HG03066 (cell line): Measurements from ENCODE around the gene TMEM107.

Source experiments
- ATAC-seq: cut with Tn5 transposase; IDR thresholded peaks from one replicate; pipeline ENCODE4 v1.9.1; 2021; ENCODE audit warnings: low read depth; ENCODE audit not compliant: unreplicated experiment

TMEM107 gene

GRCh38 chr17:8151641-8152111, 24.5 kb downstream of the TMEM107 start:
- ATAC-seq = no peak

- no peak for ATAC-seq
Measured at GRCh38 chr17:8151120-8151640, 25.0 kb downstream of the TMEM107 start.

GRCh38 chr17:8150194-8151119, 25.7 kb downstream of the TMEM107 start:
- ATAC-seq = no peak

GRCh38 chr17:8149419-8150193, 26.6 kb downstream of the TMEM107 start:
- no peak for ATAC-seq

GRCh38 chr17:8148560-8148959, 27.6 kb downstream of the TMEM107 start:
- ATAC-seq = no peak

- ATAC-seq = no peak
Measured at GRCh38 chr17:8147805-8148404, 28.3 kb downstream of the TMEM107 start.

GRCh38 chr17:8147141-8147804, 28.9 kb downstream of the TMEM107 start:
- no peak for ATAC-seq

GRCh38 chr17:8146381-8147140, 29.6 kb downstream of the TMEM107 start:
- no peak for ATAC-seq

GRCh38 chr17:8145811-8146210, 30.4 kb downstream of the TMEM107 start:
- no peak for ATAC-seq

- ATAC-seq = no peak
Measured at GRCh38 chr17:8144401-8145231, 31.6 kb downstream of the TMEM107 start.

GRCh38 chr17:8143581-8144400, 32.4 kb downstream of the TMEM107 start:
- no peak for ATAC-seq

GRCh38 chr17:8142887-8143580, 33.1 kb downstream of the TMEM107 start:
- no peak for ATAC-seq

GRCh38 chr17:8142158-8142886, 33.9 kb downstream of the TMEM107 start:
- no peak for ATAC-seq

- no peak for ATAC-seq
Measured at GRCh38 chr17:8141741-8142140, 34.4 kb downstream of the TMEM107 start.

- ATAC-seq = no peak
Measured at GRCh38 chr17:8141045-8141444, 35.1 kb downstream of the TMEM107 start.
